Posterior cingulate gyrus (tissue), 11 donors: Measurements from ENCODE around the gene TLR9.

Experiments
- DNase-seq, 10 donors: peaks; one replicate each; pipeline versions ENCODE4 v3.0.0 to v3.0.0-alpha.2; 2020 to 2021; ENCODE audit warnings: mixed read lengths in 3 of 10
- intact Hi-C: fragments of 100-400 bp; cut with DNase I; formaldehyde crosslinking; loops from one replicate; pipeline ENCODE4 v1.15.1; 2023

The TLR9 gene

GRCh38 chr3:52248816-52249547 lies 23.5 kb upstream of the TLR9 start:
- intact Hi-C loops = no loop called here
- DNase-seq = peak in 8 of 10 donors; percentile 47 to 93 (median 72)

GRCh38 chr3:52248165-52248541 lies 22.7 kb upstream of the TLR9 start:
- intact Hi-C loops = no loop called here
- DNase-seq = peak in 2 of 10 donors; percentile 61 to 80

GRCh38 chr3:52247409-52248164 lies 22.1 kb upstream of the TLR9 start:
- intact Hi-C loops = no loop called here
- peak in 2 of 10 donors; percentile 39 to 51 for DNase-seq

- DNase-seq = peak in 2 of 10 donors; percentile 71 to 80
- intact Hi-C loops = no loop called here
These were observed 21.4 kb upstream of the TLR9 start for GRCh38 chr3:52246728-52247408.

- intact Hi-C loops = no loop called here
- peak in 1 of 10 donors; percentile 32 for DNase-seq
These were observed 20.8 kb upstream of the TLR9 start for GRCh38 chr3:52246264-52246620.

- peak in 3 of 10 donors; percentile 27 to 89 (median 84) for DNase-seq
- intact Hi-C loops = no loop called here
These were observed 20.1 kb upstream of the TLR9 start, which contains the start of gene PPM1M for GRCh38 chr3:52245322-52246263. Gene PPM1M (plus strand): TSS chr3:52245759. CDS start chr3:52245825, 66 bp downstream.

- intact Hi-C loops = no loop called here
- DNase-seq = peak in 2 of 10 donors; percentile 14 to 78
These were observed 18.6 kb upstream of the TLR9 start for GRCh38 chr3:52243791-52244628.

GRCh38 chr3:52242039-52242438 lies 16.6 kb upstream of the TLR9 start:
- DNase-seq = no peak
- intact Hi-C loops = no loop called here

GRCh38 chr3:52240886-52241370 lies 15.5 kb upstream of the TLR9 start:
- DNase-seq = no peak
- intact Hi-C loops = no loop called here

- peak in 5 of 10 donors; percentile 52 to 94 (median 65) for DNase-seq
- intact Hi-C loops = no loop called here
These were observed 14.8 kb upstream of the TLR9 start for GRCh38 chr3:52240059-52240885.

- peak; percentile 66 to 98 (median 83) for DNase-seq
- intact Hi-C loops = loop anchor here (2.0 kb wide), 1 partner anchor 40 kb away; the partner anchor contains the start of gene WDR82
These were observed 13.6 kb upstream of the TLR9 start, which contains the start of gene TWF2 for GRCh38 chr3:52238761-52239701. Gene TWF2 (minus strand): TSS chr3:52239158. CDS start chr3:52239016, 142 bp downstream.

GRCh38 chr3:52238193-52238760 lies 12.8 kb upstream of the TLR9 start:
- DNase-seq = peak in 2 of 10 donors; percentile 21 to 44
- intact Hi-C loops = loop anchor here (2.0 kb wide), 1 partner anchor 41 kb away; the partner anchor contains the start of gene WDR82

- DNase-seq = peak in 9 of 10 donors; percentile 47 to 95 (median 65)
- intact Hi-C loops = loop anchor here (2.0 kb wide), 1 partner anchor 41 kb away; the partner anchor contains the start of gene WDR82
These were observed 12.3 kb upstream of the TLR9 start for GRCh38 chr3:52237657-52238172.

- peak in 1 of 10 donors; percentile 42 for DNase-seq
- intact Hi-C loops = no loop called here
These were observed 11.7 kb upstream of the TLR9 start for GRCh38 chr3:52237006-52237656.

GRCh38 chr3:52236424-52236886 lies 11.0 kb upstream of the TLR9 start:
- DNase-seq = peak in 1 of 10 donors; percentile 50
- intact Hi-C loops = no loop called here
